SK-N-SH treated with all-trans-retinoic acid at 6 μM for 48 hours (cell line): ENCODE data around the gene NCS1.

ENCODE experiments used
- ESRRG ChIP-seq: fragments of 250-450 bp; sonication (Bioruptor Pico); IDR thresholded peaks from 2 replicates; pipeline ENCODE4 v1.6.1; 2021; ENCODE audit warnings: mild to moderate bottlenecking
- GLIS3 ChIP-seq: fragments of 250-450 bp; sonication (Bioruptor Pico); IDR thresholded peaks from 2 replicates; pipeline ENCODE4 v1.5.0; 2020; ENCODE audit warnings: mild to moderate bottlenecking, moderate library complexity
- ISL1 ChIP-seq: fragments of 250-450 bp; sonication (Bioruptor Pico); IDR thresholded peaks from 2 replicates; pipeline ENCODE4 v2.1.2; 2022; ENCODE audit warnings: mild to moderate bottlenecking, moderate library complexity
- POU6F1 ChIP-seq: fragments of 250-450 bp; sonication (Bioruptor Pico); IDR thresholded peaks from 2 replicates; pipeline ENCODE4 v1.8.0; 2021; ENCODE audit warnings: low read depth, mild to moderate bottlenecking, moderate library complexity, borderline replicate concordance
- PPARA ChIP-seq: fragments of 250-450 bp; sonication (Bioruptor Pico); IDR thresholded peaks from 2 replicates; pipeline ENCODE4 v1.5.0; 2020; ENCODE audit warnings: mild to moderate bottlenecking, borderline replicate concordance
- RARB ChIP-seq: fragments of 250-450 bp; sonication (Bioruptor Pico); IDR thresholded peaks from 2 replicates; pipeline ENCODE4 v1.8.0; 2021; ENCODE audit warnings: mild to moderate bottlenecking, moderate library complexity
- TOX ChIP-seq: fragments of 250-450 bp; sonication (Bioruptor Pico); IDR thresholded peaks from 2 replicates; pipeline ENCODE4 v1.8.0; 2021; ENCODE audit warnings: mild to moderate bottlenecking, moderate library complexity, borderline replicate concordance
- ZFP3 ChIP-seq: fragments of 250-450 bp; sonication (Bioruptor Pico); IDR thresholded peaks from 2 replicates; pipeline ENCODE4 v1.5.0; 2020; ENCODE audit warnings: mild to moderate bottlenecking, moderate library complexity
- ZFP30 ChIP-seq: fragments of 450-650 bp; formaldehyde crosslinking; IDR thresholded peaks from 2 replicates; pipeline ENCODE4 v1.5.0; 2022; ENCODE audit warnings: mild to moderate bottlenecking, moderate library complexity
- ZNF565 ChIP-seq: fragments of 450-650 bp; formaldehyde crosslinking; conservative IDR thresholded peaks from 2 replicates; pipeline ENCODE4 v1.5.0; 2020; ENCODE audit warnings: low read depth, mild to moderate bottlenecking, moderate library complexity
- ZNF70 ChIP-seq: fragments of 450-650 bp; formaldehyde crosslinking; IDR thresholded peaks from 2 replicates; pipeline ENCODE4 v1.5.0; 2020; ENCODE audit warnings: mild to moderate bottlenecking, moderate library complexity
- TF ChIP-seq, protein P1 (sequence below): fragments of 250-450 bp; sonication (Bioruptor Pico); IDR thresholded peaks from 2 replicates; pipeline ENCODE4 v1.5.1; 2021; ENCODE audit warnings: mild to moderate bottlenecking, moderate library complexity
- TF ChIP-seq, protein P2 (sequence below): fragments of 250-450 bp; sonication (Bioruptor Pico); IDR thresholded peaks from 2 replicates; pipeline ENCODE4 v1.8.0; 2020; ENCODE audit warnings: mild to moderate bottlenecking, moderate library complexity, borderline replicate concordance
- TF ChIP-seq, protein P3 (sequence below): fragments of 250-450 bp; sonication (Bioruptor Pico); IDR thresholded peaks from 2 replicates; pipeline ENCODE4 v1.5.1; 2020; ENCODE audit warnings: low read depth, mild to moderate bottlenecking, moderate library complexity

DNA sequence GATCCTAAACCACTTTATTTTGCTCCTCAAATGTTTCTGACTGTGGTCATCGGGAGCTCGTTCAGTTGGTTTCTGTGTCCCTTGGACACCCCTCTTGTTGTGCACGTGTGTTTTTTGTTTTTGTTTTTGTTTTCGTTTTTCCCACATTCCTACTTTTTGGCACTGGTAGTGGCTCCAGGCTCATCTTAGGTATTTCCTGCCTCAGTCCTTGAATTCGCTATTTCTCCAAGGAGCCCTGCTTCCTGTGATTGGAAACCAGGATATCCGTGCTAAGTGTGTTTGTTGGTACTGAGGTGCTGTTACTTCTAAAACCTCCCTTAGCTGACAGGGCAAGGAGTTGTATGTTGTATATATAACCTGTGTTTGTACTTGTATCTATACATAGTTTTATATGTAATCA is 99.3 kb downstream of the NCS1 start:
- TF ChIP-seq ZNF70 (CRISPR knock-in tag) (no peak), ZFP30 (CRISPR knock-in tag) (no peak), ZFP3 (CRISPR knock-in tag) (no peak), RARB (CRISPR knock-in tag) (no peak), POU6F1 (CRISPR knock-in tag) (no peak), GLIS3 (CRISPR knock-in tag) (no peak), ESRRG (no peak), TOX (no peak), PPARA (CRISPR knock-in tag) (no peak), ZNF565 (no peak), ISL1 (CRISPR knock-in tag) (no peak)
- TF ChIP-seq, protein P1, sequence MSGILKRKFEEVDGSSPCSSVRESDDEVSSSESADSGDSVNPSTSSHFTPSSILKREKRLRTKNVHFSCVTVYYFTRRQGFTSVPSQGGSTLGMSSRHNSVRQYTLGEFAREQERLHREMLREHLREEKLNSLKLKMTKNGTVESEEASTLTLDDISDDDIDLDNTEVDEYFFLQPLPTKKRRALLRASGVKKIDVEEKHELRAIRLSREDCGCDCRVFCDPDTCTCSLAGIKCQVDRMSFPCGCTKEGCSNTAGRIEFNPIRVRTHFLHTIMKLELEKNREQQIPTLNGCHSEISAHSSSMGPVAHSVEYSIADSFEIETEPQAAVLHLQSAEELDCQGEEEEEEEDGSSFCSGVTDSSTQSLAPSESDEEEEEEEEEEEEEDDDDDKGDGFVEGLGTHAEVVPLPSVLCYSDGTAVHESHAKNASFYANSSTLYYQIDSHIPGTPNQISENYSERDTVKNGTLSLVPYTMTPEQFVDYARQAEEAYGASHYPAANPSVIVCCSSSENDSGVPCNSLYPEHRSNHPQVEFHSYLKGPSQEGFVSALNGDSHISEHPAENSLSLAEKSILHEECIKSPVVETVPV: no peak
- TF ChIP-seq, protein P2, sequence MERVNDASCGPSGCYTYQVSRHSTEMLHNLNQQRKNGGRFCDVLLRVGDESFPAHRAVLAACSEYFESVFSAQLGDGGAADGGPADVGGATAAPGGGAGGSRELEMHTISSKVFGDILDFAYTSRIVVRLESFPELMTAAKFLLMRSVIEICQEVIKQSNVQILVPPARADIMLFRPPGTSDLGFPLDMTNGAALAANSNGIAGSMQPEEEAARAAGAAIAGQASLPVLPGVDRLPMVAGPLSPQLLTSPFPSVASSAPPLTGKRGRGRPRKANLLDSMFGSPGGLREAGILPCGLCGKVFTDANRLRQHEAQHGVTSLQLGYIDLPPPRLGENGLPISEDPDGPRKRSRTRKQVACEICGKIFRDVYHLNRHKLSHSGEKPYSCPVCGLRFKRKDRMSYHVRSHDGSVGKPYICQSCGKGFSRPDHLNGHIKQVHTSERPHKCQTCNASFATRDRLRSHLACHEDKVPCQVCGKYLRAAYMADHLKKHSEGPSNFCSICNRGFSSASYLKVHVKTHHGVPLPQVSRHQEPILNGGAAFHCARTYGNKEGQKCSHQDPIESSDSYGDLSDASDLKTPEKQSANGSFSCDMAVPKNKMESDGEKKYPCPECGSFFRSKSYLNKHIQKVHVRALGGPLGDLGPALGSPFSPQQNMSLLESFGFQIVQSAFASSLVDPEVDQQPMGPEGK (CRISPR knock-in tag): no peak
- TF ChIP-seq, protein P3, sequence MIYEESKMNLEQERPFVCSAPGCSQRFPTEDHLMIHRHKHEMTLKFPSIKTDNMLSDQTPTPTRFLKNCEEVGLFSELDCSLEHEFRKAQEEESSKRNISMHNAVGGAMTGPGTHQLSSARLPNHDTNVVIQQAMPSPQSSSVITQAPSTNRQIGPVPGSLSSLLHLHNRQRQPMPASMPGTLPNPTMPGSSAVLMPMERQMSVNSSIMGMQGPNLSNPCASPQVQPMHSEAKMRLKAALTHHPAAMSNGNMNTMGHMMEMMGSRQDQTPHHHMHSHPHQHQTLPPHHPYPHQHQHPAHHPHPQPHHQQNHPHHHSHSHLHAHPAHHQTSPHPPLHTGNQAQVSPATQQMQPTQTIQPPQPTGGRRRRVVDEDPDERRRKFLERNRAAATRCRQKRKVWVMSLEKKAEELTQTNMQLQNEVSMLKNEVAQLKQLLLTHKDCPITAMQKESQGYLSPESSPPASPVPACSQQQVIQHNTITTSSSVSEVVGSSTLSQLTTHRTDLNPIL: no peak
